A673 (cell line): ENCODE results near the gene SCRT2.

Experiments
- CTCF ChIP-seq: fragments of 300-800, 200-600 bp; sonication (generic); conservative IDR thresholded peaks from 2 replicates; pipeline ENCODE4 v1.5.1; 2017; ENCODE audit warnings: low read depth, mild to moderate bottlenecking, antibody characterized with exemption, low read length, moderate library complexity, mixed read lengths
- EZH2 ChIP-seq: fragments of 200-600 bp; sonication (generic); IDR thresholded peaks from 2 replicates; pipeline ENCODE4 v1.6.1; 2017; ENCODE audit warnings: borderline replicate concordance, low read depth, mild to moderate bottlenecking, mixed read lengths, antibody characterized with exemption, low read length; ENCODE audit not compliant: poor library complexity, severe bottlenecking

GRCh38 chr20:642398-643174, 33.0 kb downstream of the SCRT2 start:
- TF ChIP-seq CTCF (no peak), EZH2 (no peak)
